Gastroesophageal sphincter (tissue), 4 donors: Measurements from ENCODE around the gene EIF4EBP3. TPM values are rescaled to one million over a fixed set of nuclear protein-coding genes. Genes with fewer than 3 reads are reported as not detected.

Experiments
- ATAC-seq: fragments of 150-250 bp; one replicate; pipeline ENCODE4 v1.9.1; 2016; ENCODE audit warnings: mild to moderate bottlenecking, moderate library complexity
- H3K27ac ChIP-seq, 4 donors: fragments of 200-600 bp; sonication (generic) in 3 of 4; 1 replicate in 3 of 4; 2 replicates in 1 of 4; pipeline ENCODE4 v1.5.1; 2016 to 2019
- H3K27me3 ChIP-seq: fragments of 200-600 bp; sonication (generic); one replicate; pipeline ENCODE4 v1.5.1; 2019
- H3K36me3 ChIP-seq, 2 donors: fragments of 200-600 bp; sonication (generic); one replicate each; pipeline ENCODE4 v1.5.1; 2019; ENCODE audit warnings: control low read depth in 1 of 2
- H3K4me1 ChIP-seq, 3 donors: fragments of 200-600 bp; sonication (generic); 1 replicate in 2 of 3; 2 replicates in 1 of 3; pipeline ENCODE4 v1.5.1; 2016 to 2019; ENCODE audit warnings: control low read depth in 2 of 3
- H3K4me3 ChIP-seq, 2 donors: fragments of 200-600 bp; sonication (generic); one replicate each; pipeline ENCODE4 v1.5.1; 2019; ENCODE audit warnings: mild to moderate bottlenecking in 1 of 2, moderate library complexity in 1 of 2
- H3K9me3 ChIP-seq, 3 donors: fragments of 200-600 bp; sonication (generic); one replicate each; pipeline ENCODE4 v1.5.1; 2017 to 2019; ENCODE audit warnings: control low read depth in 2 of 3
- EP300 ChIP-seq: sonication (generic); formaldehyde crosslinking; IDR thresholded peaks from one replicate; pipeline ENCODE4 v1.6.1; 2017; ENCODE audit warnings: antibody characterized with exemption, mild to moderate bottlenecking
- POLR2A ChIP-seq, 2 donors: fragments of 450-650 bp; IDR thresholded peaks; one replicate each; pipeline ENCODE4 v1.6.1; 2017; ENCODE audit warnings: antibody characterized with exemption in 2 of 2, mild to moderate bottlenecking in 2 of 2, moderate library complexity in 1 of 2
- POLR2AphosphoS5 ChIP-seq: sonication (generic); formaldehyde crosslinking; IDR thresholded peaks from one replicate; pipeline ENCODE4 v1.6.1; 2017; ENCODE audit warnings: antibody characterized with exemption
- WGBS, 2 donors: methylation state at CpG; one replicate each; pipeline ENCODE4 v1.1.5; 2018; ENCODE audit warnings: low coverage in 1 of 2; 5-methylcytosine and 5-hydroxymethylcytosine counted together
- total RNA-seq, 4 donors: library from RNA; depleted of rRNA; stranded (reverse); fragments of >200 nt; gene quantifications; one replicate each; pipeline ENCODE4 v1.1.0, GENCODE V29; 2016
- TF ChIP-seq, protein P1 (sequence below), 4 experiments: fragments of 200-600 bp in 2 of 4; fragments of 450-650 bp in 2 of 4; sonication (generic) in 1 of 4; IDR thresholded peaks; one replicate each; pipeline ENCODE4 v1.5.1; 2017 to 2019; ENCODE audit warnings: antibody characterized with exemption in 4 of 4, mild to moderate bottlenecking in 2 of 4, moderate library complexity in 2 of 4

The EIF4EBP3 gene
- 10 to 100 TPM in 2 of 4 donors, 1 to 10 TPM in 2; 1.8 to 21.5 (median 11.2) TPM for total RNA-seq

- H3K4me3 ChIP-seq, result peak within 1 kb of the TSS; percentile 49 to 61
These were observed at the start of gene EIF4EBP3 for GRCh38 chr5:140547508-140548299. Gene EIF4EBP3, plus strand, starts transcription at chr5:140547662. Its CDS starts 76 bp downstream, at chr5:140547738.

DNA sequence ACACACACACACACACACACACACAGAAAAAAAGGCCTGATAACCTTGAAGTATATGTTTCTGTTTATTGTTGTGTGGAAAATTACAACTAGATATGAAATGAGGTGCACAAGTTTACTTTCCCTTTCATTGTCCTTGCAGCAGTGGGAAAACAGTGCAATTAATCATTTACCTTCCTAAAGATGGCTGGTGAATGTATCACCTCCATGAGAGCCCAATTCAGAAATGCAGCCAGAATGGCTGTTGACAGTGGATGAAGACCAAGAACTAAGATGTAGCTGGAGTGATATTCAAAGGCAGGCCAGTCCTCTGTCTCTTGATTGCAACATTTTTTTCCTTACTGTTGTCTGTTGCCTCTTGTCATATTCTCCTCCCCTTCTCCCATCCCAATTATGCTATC, 49.6 kb upstream of the EIF4EBP3 start:
- no peaks in the 10 kb centered on the region for H3K27me3 ChIP-seq
- H3K36me3 ChIP-seq, result peaks cover 0 to 40% of the 10 kb centered on the region in 2 donors
- ATAC-seq, result no peak
- H3K9me3 ChIP-seq, result no peaks in the 10 kb centered on the region
- TF ChIP-seq EP300, result no peak
- TF ChIP-seq POLR2A (IDR thresholded peaks at IDR 0.05), result no peak
- no peak for TF ChIP-seq POLR2AphosphoS5
- TF ChIP-seq, protein P1, sequence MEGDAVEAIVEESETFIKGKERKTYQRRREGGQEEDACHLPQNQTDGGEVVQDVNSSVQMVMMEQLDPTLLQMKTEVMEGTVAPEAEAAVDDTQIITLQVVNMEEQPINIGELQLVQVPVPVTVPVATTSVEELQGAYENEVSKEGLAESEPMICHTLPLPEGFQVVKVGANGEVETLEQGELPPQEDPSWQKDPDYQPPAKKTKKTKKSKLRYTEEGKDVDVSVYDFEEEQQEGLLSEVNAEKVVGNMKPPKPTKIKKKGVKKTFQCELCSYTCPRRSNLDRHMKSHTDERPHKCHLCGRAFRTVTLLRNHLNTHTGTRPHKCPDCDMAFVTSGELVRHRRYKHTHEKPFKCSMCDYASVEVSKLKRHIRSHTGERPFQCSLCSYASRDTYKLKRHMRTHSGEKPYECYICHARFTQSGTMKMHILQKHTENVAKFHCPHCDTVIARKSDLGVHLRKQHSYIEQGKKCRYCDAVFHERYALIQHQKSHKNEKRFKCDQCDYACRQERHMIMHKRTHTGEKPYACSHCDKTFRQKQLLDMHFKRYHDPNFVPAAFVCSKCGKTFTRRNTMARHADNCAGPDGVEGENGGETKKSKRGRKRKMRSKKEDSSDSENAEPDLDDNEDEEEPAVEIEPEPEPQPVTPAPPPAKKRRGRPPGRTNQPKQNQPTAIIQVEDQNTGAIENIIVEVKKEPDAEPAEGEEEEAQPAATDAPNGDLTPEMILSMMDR (IDR thresholded peaks at IDR 0.05), result no peak
- H3K27ac ChIP-seq, result no peak overlapping the region
- no peak overlapping the region for H3K4me3 ChIP-seq
- H3K4me1 ChIP-seq, result no peaks in the 10 kb centered on the region

More at GRCh38 chr5:140547508-140548299, at the start of gene EIF4EBP3:
- TF ChIP-seq EP300, result no peak
- TF ChIP-seq POLR2A (IDR thresholded peaks at IDR 0.05), result peak; percentile 71
- TF ChIP-seq, protein P1 (IDR thresholded peaks at IDR 0.05), result peak; percentile 58 to 95 (median 76)
- peak; percentile 92 for TF ChIP-seq POLR2AphosphoS5
- H3K36me3 ChIP-seq, result peaks cover 0 to 57% of the 10 kb centered on the region in 2 donors
- no peaks in the 10 kb centered on the region for H3K9me3 ChIP-seq
- H3K27me3 ChIP-seq, result no peaks in the 10 kb centered on the region
- 0% methylated on average over 3 to 5 of the region's 52 CpGs for WGBS, 2 donors
- peak; percentile 97 for ATAC-seq
- H3K4me1 ChIP-seq, result peaks cover 9 to 45% (median 30%) of the 10 kb centered on the region in 3 donors
- peak within 1 kb of the TSS; percentile 91 to 99 (median 95) for H3K27ac ChIP-seq

DNA sequence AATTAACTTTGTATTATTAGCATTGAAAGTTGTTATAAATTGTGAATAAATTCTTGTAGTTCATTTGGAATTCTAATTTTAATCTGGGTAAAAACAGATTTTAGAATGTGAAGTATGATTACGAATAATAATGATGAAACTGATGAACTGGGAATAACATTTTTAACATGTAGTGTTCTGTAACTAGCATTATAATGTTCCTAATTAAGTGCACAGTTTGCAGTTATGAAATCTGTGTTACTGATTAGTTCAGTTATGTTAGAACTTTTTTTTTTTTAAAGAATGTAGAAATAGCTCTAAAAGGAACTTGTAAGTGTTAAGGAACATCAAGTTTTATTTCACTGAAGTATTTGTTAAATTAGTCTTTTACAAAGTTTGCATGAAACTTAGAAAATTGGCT, 48.9 kb upstream of the EIF4EBP3 start:
- H3K27ac ChIP-seq, result no peak overlapping the region
- no peak for ATAC-seq

GRCh38 chr5:140502834-140503233, 44.6 kb upstream of the EIF4EBP3 start:
- ATAC-seq, result no peak
- 79 to 86% methylated on average over 2 of the region's 2 CpGs for WGBS, 2 donors
- TF ChIP-seq, protein P1 (IDR thresholded peaks at IDR 0.05), result no peak
- TF ChIP-seq POLR2A (IDR thresholded peaks at IDR 0.05) (no peak), EP300 (no peak), POLR2AphosphoS5 (no peak)
- H3K4me1 ChIP-seq, result no peaks in the 10 kb centered on the region
- H3K9me3 ChIP-seq, result no peaks in the 10 kb centered on the region
- H3K4me3 ChIP-seq, result no peak overlapping the region
- H3K36me3 ChIP-seq, result peaks cover 0 to 62% of the 10 kb centered on the region in 2 donors
- no peak overlapping the region for H3K27ac ChIP-seq
- no peaks in the 10 kb centered on the region for H3K27me3 ChIP-seq

More for the DNA sequence above, 48.9 kb upstream of the EIF4EBP3 start:
- 82 to 88% methylated on average over 1 of the region's 1 CpG for WGBS, 2 donors
- Histone ChIP-seq H3K4me1 (no peaks in the 10 kb centered on the region), H3K9me3 (no peaks in the 10 kb centered on the region), H3K4me3 (no peak overlapping the region), H3K36me3 (peaks cover 0 to 37% of the 10 kb centered on the region in 2 donors), H3K27me3 (no peaks in the 10 kb centered on the region)
- TF ChIP-seq EP300 (no peak), POLR2A (IDR thresholded peaks at IDR 0.05) (no peak), POLR2AphosphoS5 (no peak)
- TF ChIP-seq, protein P1 (IDR thresholded peaks at IDR 0.05), result no peak

DNA sequence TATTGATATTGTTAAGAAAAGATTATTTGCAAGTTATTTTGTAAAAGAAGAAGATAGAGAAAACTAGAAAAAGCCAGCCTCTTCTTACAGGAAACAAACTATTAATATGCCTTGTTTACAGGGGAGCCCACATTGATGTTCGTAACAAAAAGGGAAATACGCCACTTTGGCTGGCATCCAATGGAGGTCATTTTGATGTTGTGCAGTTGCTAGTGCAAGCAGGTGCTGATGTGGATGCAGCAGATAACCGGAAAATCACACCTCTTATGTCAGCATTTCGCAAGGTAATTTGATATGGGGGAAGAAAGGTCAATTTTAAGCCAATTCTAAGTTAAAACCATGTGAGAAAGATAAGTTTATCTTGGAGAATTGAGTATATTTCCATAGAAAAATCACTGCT, 37.6 kb upstream of the EIF4EBP3 start:
- Histone ChIP-seq H3K9me3 (no peaks in the 10 kb centered on the region), H3K27ac (no peak overlapping the region), H3K4me3 (no peak overlapping the region), H3K36me3 (peaks cover 0 to 100% of the 10 kb centered on the region in 2 donors), H3K27me3 (no peaks in the 10 kb centered on the region), H3K4me1 (no peaks in the 10 kb centered on the region)
- ATAC-seq, result no peak
- no peak for TF ChIP-seq POLR2AphosphoS5
- WGBS, 2 donors, result 76 to 85% methylated on average over 4 of the region's 4 CpGs
